K562 (cell line): ENCODE measurements around the gene LENEP. TPM values are rescaled to one million over a fixed set of nuclear protein-coding genes. Genes with fewer than 3 reads are reported as not detected.

Experiments
- ATAC-seq: fragments of 200-7000 bp; cut with Tn5 transposase; 3 replicates; pipeline ENCODE4 v1.9.1; 2020; ENCODE audit warnings: moderate library complexity
- BruUV-seq: library from RNA; stranded (reverse); fragments of 400-500 nt; replicated peaks from 2 replicates; lab custom pipeline; 2021; lab: Mats Ljungman, UMichigan
- CTCF ChIA-PET: fragments of 300-600 bp; formaldehyde crosslinking; extraction: SDS; loops from one replicate; lab custom pipeline; 2021; ENCODE audit warnings: low intra/inter-chr PET ratio; lab: Yijun Ruan, JAX
- POLR2A ChIA-PET: fragments of 300-600, 350-650 bp; sonication (Branson Sonifier 250); formaldehyde crosslinking; extraction: SDS; loops from one replicate; lab custom pipeline; 2021; ENCODE audit warnings: antibody characterized with exemption, inconsistent platforms; lab: Yijun Ruan, JAX
- DNase-seq, 4 experiments: peaks; one replicate each; pipeline versions ENCODE4 v3.0.0 to v3.0.0-alpha.2; 2011 to 2018; ENCODE audit warnings: low spot score in 3 of 4, mixed read lengths in 3 of 4; ENCODE audit errors: extremely low read depth in 1 of 4
- FAIRE-seq: peaks from 2 replicates; lab custom pipeline; 2011; peaks lifted over from hg19 to GRCh38; lab: Jason Lieb, UNC
- H2AFZ ChIP-seq: 2 replicates; pipeline ENCODE4 v1.6.0; 2011; ENCODE audit warnings: low read depth, low read length, control low read depth, inconsistent platforms
- H3K27ac ChIP-seq: fragments of 200-600 bp; 3 replicates; pipeline ENCODE4 v1.8.0; 2011; ENCODE audit warnings: low read depth, mild to moderate bottlenecking, control low read depth, inconsistent platforms, low read length, moderate library complexity, mixed read lengths; ENCODE audit errors: extremely low read depth
- H3K27me3 ChIP-seq, 2 experiments: fragments of 300-600 bp in 1 of 2; 2 replicates in 1 of 2; 3 replicates in 1 of 2; pipeline versions ENCODE4 v1.6.0 to v1.8.0; 2011; ENCODE audit warnings: inconsistent platforms in 2 of 2, low read length in 2 of 2, mild to moderate bottlenecking in 1 of 2, mixed read lengths in 1 of 2, moderate library complexity in 1 of 2; ENCODE audit not compliant: control insufficient read depth in 2 of 2, insufficient read depth in 2 of 2
- H3K36me3 ChIP-seq: fragments of 300-600 bp; 3 replicates; pipeline ENCODE4 v1.8.0; 2011; ENCODE audit warnings: mild to moderate bottlenecking, low read length, inconsistent platforms; ENCODE audit not compliant: control insufficient read depth, insufficient read depth
- H3K4me1 ChIP-seq, 2 experiments: fragments of 200-600 bp in 1 of 2; replicated peaks in 1 of 2; 2 replicates in 1 of 2; 3 replicates in 1 of 2; pipeline versions ENCODE4 v1.5.1 to v1.8.0; 2011; ENCODE audit warnings: inconsistent platforms in 2 of 2, low read length in 2 of 2, mild to moderate bottlenecking in 1 of 2, mixed read lengths in 1 of 2, moderate library complexity in 1 of 2; ENCODE audit not compliant: control insufficient read depth in 2 of 2, insufficient read depth in 2 of 2
- H3K4me2 ChIP-seq: 2 replicates; pipeline ENCODE4 v1.6.1; 2011; ENCODE audit warnings: low read length, control low read depth, inconsistent platforms, mixed read lengths; ENCODE audit not compliant: insufficient read depth
- H3K4me3 ChIP-seq: fragments of 200-600 bp; sonication (generic), shearing (Covaris generic); 2 replicates; pipeline ENCODE4 v1.5.1; 2016; ENCODE audit warnings: control low read depth, inconsistent platforms
- H3K79me2 ChIP-seq: fragments of 200-600 bp; 3 replicates; pipeline ENCODE4 v1.8.0; 2011; ENCODE audit warnings: low read length, inconsistent platforms; ENCODE audit not compliant: control insufficient read depth, insufficient read depth
- H3K9ac ChIP-seq, 2 experiments: 2 replicates each; pipeline versions ENCODE4 v1.6.0 to v1.6.1; 2011; ENCODE audit warnings: low read depth in 2 of 2, low read length in 2 of 2, control low read depth in 1 of 2, inconsistent platforms in 1 of 2, mild to moderate bottlenecking in 1 of 2, mixed read lengths in 1 of 2; ENCODE audit not compliant: insufficient read depth in 1 of 2
- H3K9me1 ChIP-seq: one replicate; pipeline ENCODE4 v1.6.0; 2011; ENCODE audit warnings: inconsistent platforms, mild to moderate bottlenecking, low read length, moderate library complexity; ENCODE audit not compliant: control insufficient read depth, insufficient read depth
- H3K9me3 ChIP-seq: replicated peaks from 2 replicates; pipeline ENCODE4 v1.5.1; 2011; ENCODE audit warnings: low read depth, low read length, inconsistent platforms; ENCODE audit not compliant: control insufficient read depth, insufficient read depth
- H4K20me1 ChIP-seq: replicated peaks from 2 replicates; pipeline ENCODE4 v1.6.1; 2011; ENCODE audit warnings: low read length, inconsistent platforms, mixed read lengths; ENCODE audit not compliant: control insufficient read depth, insufficient read depth
- POLR2H ChIP-seq: IDR thresholded peaks from 2 replicates; pipeline ENCODE4 v1.6.1; 2016; ENCODE audit warnings: missing genetic modification characterization, low read depth, mild to moderate bottlenecking, control low read depth, missing compliant biosample characterization, moderate library complexity
- SMARCA5 ChIP-seq: fragments of 450-650 bp; IDR thresholded peaks from 2 replicates; pipeline ENCODE4 v1.6.1; 2016
- ZNF830 ChIP-seq: fragments of 250-450 bp; sonication (Bioruptor Pico); IDR thresholded peaks from 2 replicates; pipeline ENCODE4 v1.5.0; 2021; ENCODE audit warnings: mild to moderate bottlenecking
- WGBS: fragments of 100-300 bp; shearing (Covaris generic); methylation state at CpG from one replicate; pipeline ENCODE4 v1.1.6; 2016; ENCODE audit warnings: low coverage, mixed read lengths; ENCODE audit not compliant: insufficient coverage; ENCODE audit errors: missing lambda C conversion rate; 5-methylcytosine and 5-hydroxymethylcytosine counted together
- in situ Hi-C: fragments of 300-500 bp; cut with MboI; formaldehyde crosslinking; loops from 4 replicates; pipeline ENCODE4 v1.15.0; 2018; ENCODE audit warnings: inconsistent platforms, mixed read lengths
- intact Hi-C: fragments of 100-400 bp; cut with micrococcal nuclease; formaldehyde crosslinking; loops from 2 replicates; pipeline ENCODE4 v1.14.2; 2022
- polyA plus RNA-seq, 8 experiments: library from polyadenylated mRNA; depleted of rRNA in 4 of 8; stranded (reverse) in 5 of 8; unstranded in 3 of 8; fragments of >200 nt; fragmentation: Nextera tagmentation in 2 of 8; fragmentation: Illumina TruSeq in 1 of 8; extraction: Ambion mirVana in 2 of 8; extraction: Trizol in 1 of 8; gene quantifications; 2 replicates each; pipeline versions ENCODE4 v1.2.1 to v1.2.3, GENCODE V29; 2011 to 2014; ENCODE audit warnings: inconsistent platforms in 1 of 8, missing spikeins in 1 of 8
- total RNA-seq, 7 experiments: library from RNA; depleted of rRNA in 6 of 7; stranded (reverse); fragments of >200 nt in 6 of 7; fragmentation: Illumina TruSeq in 2 of 7; extraction: Trizol in 2 of 7; gene quantifications; 2 replicates each; pipeline versions ENCODE4 v1.2.1 to v1.2.3, GENCODE V29; 2011 to 2021; ENCODE audit warnings: low replicate concordance in 1 of 7
- TF ChIP-seq, protein P1 (sequence below): fragments of 450-650 bp; IDR thresholded peaks from 2 replicates; pipeline ENCODE4 v1.6.1; 2017; ENCODE audit warnings: antibody characterized with exemption

Gene LENEP
- total and polyA plus RNA-seq, 9 of the 15 experiments (the other 6 are each of a cell fraction or from before 2014, with no cell fraction given): 0.23 to 0.87 (median 0.67) TPM; not detected in 5

- peaks cover 13% of the 10 kb centered on the region in 2 experiments; a peak in 4 of 5 replicates for H3K4me1 ChIP-seq
- in situ Hi-C loops: no loop called here
- no peak for TF ChIP-seq POLR2H (tag)
- TF ChIP-seq, protein P1, sequence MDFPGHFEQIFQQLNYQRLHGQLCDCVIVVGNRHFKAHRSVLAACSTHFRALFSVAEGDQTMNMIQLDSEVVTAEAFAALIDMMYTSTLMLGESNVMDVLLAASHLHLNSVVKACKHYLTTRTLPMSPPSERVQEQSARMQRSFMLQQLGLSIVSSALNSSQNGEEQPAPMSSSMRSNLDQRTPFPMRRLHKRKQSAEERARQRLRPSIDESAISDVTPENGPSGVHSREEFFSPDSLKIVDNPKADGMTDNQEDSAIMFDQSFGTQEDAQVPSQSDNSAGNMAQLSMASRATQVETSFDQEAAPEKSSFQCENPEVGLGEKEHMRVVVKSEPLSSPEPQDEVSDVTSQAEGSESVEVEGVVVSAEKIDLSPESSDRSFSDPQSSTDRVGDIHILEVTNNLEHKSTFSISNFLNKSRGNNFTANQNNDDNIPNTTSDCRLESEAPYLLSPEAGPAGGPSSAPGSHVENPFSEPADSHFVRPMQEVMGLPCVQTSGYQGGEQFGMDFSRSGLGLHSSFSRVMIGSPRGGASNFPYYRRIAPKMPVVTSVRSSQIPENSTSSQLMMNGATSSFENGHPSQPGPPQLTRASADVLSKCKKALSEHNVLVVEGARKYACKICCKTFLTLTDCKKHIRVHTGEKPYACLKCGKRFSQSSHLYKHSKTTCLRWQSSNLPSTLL: no peak
- TF ChIP-seq SMARCA5: no peak
- no peak for TF ChIP-seq ZNF830 (CRISPR knock-in tag)
- TF ChIP-seq, all 486 proteins: peak for 0
- intact Hi-C loops: no loop called here
- Histone ChIP-seq H3K4me3 (no peak overlapping the region), H3K9me1 (no peaks in the 10 kb centered on the region), H4K20me1 (no peaks in the 10 kb centered on the region), H3K27ac (no peak overlapping the region), H3K9me3 (no peaks in the 10 kb centered on the region), H3K79me2 (no peaks in the 10 kb centered on the region), H3K27me3 (no peaks in the 10 kb centered on the region), H3K36me3 (peaks cover 5% of the 10 kb centered on the region; the same call in 1 of the 3 replicates), H2AFZ (no peak overlapping the region), H3K4me2 (no peak overlapping the region), H3K9ac (0 out of 4 replicates have a peak overlapping the region, but pooled peaks of 1 of the 2 experiments have one; percentile 22)
- no peak for DNase-seq
- POLR2A ChIA-PET: interaction anchor here (0.6 to 1.2 kb wide), 3 partner anchors 15 to 830 kb away, joined by 3 to 4 read pairs (median 3); no protein-coding TSS in a partner anchor
- CTCF ChIA-PET: no interaction called here
- BruUV-seq: no TSS peak
- no peak for ATAC-seq
- FAIRE-seq: no peak
- 37% methylated on average over 5 of the region's 5 CpGs for WGBS
Measured at GRCh38 chr1:155023627-155024026, 30.2 kb downstream of the LENEP start.
